Activated effector memory CD4-positive, alpha-beta T cell treated with Interleukin-2 at 50 U/mL for 16 hours (primary cell): Measurements from ENCODE around the gene DNAJC11.

ENCODE experiments used
- DNase-seq: peaks from one replicate; pipeline ENCODE4 v3.0.0-alpha.2; 2020

DNAJC11 gene

DNA sequence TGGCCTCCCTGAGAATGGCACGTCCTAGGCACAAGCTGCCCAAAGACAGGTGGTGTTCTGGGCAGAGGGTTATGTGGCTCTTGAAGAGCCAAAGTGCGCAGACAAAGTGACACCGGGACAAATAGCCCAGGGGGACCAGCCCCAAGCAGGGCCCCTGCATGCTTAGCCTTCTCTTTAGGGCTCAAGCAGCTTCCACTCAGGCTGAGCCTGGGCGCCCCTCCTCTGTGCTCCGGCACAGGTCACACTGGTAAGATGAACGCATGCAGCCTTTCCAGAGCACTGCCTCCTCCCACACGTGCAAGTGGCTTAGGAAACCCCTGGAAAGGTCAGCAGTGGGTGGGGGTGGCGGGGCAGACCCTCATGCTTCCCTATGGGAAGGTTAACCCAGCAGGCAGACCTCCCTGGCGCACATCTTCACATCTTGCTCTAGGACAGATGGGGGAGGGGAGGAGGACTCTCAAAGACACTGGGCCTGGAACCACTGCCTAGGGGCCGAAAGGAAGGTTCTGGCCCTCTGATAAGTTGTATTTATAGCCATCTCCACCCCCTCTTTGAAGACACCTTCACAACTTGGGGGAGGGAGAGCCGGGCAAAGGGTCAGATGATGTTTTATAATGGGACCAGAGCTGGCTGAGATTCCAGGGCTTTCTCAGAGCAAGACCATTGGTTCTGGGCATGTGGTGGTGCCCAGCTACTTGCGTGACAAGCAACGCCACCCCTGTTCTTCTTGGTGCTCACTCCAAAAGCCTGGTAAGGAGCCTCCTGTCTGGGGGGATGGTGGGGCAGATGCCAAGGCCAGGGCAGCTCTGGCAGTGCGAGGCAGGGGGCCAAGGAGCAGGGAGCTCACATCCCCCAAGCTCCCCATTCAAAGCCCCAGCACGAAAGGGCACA lies 104.5 kb downstream of the DNAJC11 start:
- DNase-seq, result no peak

DNA sequence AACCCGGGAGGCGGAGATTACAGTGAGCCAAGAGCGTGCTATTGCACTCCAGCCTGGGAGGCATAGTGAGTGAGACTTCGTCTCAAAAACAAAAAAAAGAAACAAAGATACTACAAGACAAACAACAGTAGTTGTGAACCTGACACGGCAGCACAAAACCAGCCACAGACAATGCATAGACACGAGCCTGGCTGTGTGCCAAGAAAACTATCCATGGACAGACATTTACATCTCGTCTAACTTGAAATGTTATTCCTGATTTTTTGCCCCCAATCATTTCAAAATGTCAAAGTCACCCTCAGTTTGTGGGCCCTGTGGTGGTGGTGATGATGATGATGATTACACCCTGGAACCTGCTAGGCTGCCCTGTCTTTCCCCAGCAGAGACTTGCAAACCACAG lies 105.3 kb downstream of the DNAJC11 start:
- no peak for DNase-seq

DNA sequence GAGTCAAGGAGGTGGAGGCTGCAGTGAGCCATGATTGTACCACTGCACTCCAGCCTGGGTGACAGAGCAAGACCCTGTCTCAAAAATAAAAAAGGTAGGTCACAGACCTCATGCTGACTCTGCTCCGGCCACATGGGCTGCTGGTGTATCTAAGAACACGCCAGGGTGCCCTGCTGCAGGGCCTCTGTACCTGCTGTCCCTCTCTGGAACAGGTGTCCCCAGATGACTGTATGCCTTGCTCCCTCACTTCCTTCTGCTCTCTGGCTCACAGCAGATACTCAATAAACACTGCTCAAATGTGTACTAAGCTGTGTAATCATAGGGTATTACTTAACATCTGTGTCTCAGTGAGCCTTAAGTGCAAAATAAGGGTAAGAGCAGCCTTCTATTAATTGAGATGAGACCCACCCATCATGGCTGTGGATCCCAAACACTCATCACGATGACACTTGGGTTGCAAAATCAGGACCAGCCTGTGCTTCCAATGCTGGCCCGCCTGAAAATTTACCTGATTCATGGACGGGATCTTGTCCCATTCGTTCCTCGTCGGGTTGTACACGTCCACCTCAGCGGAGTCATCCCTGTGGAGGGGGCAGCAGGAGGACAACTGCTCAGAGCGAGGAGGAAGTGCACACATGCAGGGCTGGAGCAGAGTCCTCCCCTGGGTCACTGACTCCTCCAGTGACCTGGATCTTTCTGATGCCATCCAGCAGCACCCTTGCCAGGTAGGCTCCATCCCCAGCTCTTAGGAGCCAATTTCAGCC lies 106.5 kb downstream of the DNAJC11 start:
- DNase-seq, result no peak

GRCh38 chr1:6593810-6594209 lies 107.8 kb downstream of the DNAJC11 start:
- DNase-seq, result no peak

GRCh38 chr1:6592865-6593593 lies 108.6 kb downstream of the DNAJC11 start:
- no peak for DNase-seq

DNA sequence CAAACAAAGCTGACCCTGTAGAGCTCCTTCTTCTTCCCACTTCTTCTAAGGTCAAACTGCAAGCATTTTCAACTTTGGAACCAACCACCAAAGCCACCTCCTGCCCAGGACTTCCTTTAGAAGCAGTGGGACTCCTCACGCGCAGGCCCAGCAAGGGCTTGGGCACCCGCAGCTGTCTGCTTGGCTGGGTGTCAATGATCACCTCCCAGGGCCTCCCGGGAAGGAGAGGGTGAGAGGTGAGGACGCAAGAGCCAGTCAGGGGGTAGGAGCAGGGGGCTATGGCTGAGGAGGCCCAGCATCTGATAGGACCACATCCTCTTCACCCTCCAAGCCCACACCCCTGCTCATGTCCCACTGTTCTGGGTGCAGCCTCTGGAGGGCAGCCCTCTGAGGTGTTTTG lies 109.2 kb downstream of the DNAJC11 start:
- no peak for DNase-seq

DNA sequence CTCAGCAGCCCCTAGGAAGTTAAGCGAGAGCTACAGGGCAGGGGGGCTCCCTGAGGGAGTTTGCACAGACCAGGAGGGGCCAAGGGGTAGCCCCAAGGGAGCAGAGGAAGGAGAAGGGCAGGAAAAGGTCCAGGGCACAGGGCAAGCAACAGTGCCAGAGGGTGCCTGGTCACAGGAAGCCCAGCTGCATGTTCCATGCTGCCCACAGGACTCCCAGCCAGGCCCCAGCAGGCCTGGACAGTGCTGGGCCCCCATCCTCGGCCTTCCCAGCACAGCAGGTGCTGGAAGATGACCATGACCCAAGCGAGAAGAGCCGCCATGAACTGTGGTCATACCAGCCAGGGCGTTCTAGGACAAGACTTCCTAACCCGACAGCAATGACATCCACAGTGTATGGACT lies 110.0 kb downstream of the DNAJC11 start:
- no peak for DNase-seq

DNA sequence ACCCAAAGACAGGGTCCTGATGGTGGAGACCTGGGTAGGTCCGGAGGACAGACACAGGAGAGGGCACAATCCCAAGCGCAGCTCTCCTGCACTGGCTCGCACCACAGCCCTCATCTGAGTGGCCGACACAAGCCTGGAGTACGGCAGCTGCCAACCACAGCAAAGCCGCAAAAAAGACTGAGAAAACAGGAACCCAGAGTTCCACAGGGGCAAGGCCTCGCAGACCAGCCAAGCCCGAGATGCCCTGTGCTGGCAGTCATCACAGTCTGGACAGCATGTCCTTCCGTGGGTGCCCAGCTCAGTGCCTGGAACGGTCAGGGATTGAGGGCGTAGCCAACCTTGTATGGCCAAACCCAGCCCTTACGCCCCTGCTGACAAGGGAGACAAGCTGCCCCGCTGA lies 110.4 kb downstream of the DNAJC11 start:
- no peak for DNase-seq

- no peak for DNase-seq
Measured at GRCh38 chr1:6590046-6590445, 111.6 kb downstream of the DNAJC11 start.

DNA sequence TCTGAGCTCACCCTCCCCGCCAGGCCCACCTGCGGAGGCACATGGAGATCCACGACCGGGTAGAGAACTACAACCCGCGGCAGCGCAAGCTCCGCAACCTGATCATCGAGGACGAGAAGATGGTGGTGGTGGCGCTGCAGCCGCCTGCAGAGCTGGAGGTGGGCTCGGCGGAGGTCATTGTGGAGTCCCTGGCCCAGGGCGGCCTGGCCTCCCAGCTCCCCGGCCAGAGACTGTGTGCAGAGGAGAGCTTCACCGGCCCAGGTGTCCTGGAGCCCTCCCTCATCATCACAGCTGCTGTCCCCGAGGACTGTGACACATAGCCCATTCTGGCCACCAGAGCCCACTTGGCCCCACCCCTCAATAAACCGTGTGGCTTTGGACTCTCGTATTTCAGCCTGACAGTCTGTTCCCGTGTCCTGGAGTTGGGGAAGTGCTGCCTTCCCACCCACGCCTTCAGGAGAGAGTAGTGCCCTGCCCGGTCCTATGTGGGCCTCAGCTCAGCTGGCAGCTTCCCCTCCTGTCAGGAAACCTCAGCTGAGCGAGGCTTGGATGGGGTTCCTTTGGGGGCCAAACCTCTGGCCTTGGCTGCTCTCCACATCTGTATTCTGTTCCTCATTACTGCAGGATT lies 112.6 kb downstream of the DNAJC11 start:
- DNase-seq, result no peak

DNA sequence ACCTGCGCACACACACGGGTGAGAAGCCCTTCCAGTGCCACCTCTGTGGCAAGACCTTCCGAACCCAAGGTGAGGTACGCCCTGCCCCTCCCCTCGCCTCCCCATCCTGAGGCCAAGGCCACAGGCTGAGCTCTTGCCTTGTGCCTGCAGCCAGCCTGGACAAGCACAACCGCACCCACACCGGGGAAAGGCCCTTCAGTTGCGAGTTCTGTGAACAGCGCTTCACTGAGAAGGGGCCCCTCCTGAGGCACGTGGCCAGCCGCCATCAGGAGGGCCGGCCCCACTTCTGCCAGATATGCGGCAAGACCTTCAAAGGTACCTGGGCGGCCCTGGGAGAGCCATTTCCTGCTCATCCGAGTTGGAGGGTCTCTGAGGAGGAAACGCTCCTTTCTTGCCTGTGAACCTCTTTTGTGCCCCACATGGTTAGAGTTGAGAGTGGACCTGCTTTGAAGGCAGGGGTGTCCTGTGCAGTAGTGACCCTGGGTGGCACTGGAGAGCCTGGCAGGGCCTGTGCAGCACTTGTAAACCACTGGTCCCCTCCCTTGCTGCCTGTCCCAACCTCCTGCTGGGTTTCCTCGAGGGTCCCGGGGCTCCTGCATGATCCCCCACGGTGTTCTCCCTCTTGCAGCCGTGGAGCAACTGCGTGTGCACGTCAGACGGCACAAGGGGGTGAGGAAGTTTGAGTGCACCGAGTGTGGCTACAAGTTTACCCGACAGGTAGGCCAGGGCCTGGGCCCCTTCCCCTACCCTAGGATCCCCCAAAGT lies 113.3 kb downstream of the DNAJC11 start:
- DNase-seq, result no peak

GRCh38 chr1:6587261-6588005 lies 114.2 kb downstream of the DNAJC11 start:
- no peak for DNase-seq

DNA sequence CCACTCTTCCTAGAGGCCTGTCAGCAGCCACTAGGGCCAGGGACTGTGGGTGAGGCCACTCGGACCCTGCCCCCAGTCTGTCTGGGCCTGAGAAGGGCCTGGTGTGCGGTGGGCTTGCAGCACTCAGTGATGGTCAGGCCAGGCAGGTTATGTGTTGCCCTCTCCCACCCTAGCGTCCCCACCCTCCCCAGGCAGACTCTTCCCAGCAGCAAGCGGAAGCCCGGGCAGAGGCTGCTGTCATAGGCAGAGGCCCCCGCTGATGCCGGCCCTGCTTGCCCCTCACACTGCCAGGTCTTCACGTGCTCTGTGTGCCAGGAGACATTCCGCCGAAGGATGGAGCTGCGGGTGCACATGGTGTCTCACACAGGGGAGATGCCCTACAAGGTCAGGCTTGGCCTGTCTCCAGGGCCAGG lies 115.2 kb downstream of the DNAJC11 start:
- DNase-seq, result no peak

DNA sequence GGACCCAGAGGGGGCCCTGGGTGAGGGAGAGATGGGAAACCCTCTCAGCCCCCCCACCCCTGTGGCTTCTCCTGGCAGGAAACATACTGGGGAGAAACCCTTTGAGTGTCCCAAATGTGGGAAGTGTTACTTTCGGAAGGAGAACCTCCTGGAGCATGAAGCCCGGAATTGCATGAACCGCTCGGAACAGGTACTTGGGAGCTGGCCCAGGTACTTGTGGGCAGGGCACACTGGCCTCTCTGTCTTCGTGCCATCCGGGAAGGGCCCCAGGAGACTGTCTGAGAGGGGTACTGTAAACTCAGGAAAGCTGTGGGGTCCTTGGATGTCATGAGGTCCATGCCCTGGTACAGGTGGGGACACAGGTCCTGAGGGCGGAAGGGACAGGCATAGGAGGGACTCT lies 115.8 kb downstream of the DNAJC11 start:
- DNase-seq, result no peak

DNA sequence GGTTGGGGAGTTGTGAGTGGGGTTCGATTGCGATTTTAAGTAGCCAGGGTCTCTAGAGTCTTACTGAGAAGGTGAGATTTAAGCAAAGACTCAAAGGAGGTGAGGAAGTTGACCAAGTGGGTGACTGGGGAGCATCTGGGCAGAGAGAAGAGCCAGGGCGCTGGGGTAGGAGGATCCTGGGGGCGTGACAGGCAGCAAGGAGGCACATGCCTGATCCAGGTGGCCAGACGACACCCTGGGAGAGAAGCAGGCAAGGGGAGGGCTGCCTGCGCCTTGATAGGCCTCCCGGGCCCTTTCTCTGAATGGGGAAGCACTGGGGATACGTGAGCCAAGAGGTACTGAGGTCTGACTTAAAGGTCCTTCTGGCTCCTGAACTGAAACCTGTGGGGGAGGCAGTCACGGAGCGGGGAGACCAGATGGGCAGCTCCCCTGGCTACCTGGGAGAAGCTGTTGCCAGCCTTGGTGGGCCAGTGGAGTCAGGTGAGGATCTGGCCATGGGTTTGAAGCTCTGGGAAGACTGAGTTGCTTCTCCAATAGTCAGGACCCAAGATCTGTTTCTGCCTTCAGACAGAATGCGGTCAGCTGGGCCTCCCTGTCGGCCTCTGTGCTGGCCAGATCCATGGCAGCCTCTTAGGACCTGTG lies 116.4 kb downstream of the DNAJC11 start:
- no peak for DNase-seq
